ENCODE data around the gene TBXAS1.

- TF ChIP-seq USF2 (CRISPR knock-in tag; IDR thresholded peaks at IDR 0.05) (no peak), CTCF (IDR thresholded peaks at IDR 0.05) (no peak), ZNF317 (CRISPR knock-in tag; IDR thresholded peaks at IDR 0.05; ENCODE audit: borderline replicate concordance, low read depth) (no peak), ETV6 (CRISPR knock-in tag; IDR thresholded peaks at IDR 0.05) (no peak), E2F5 (CRISPR knock-in tag; IDR thresholded peaks at IDR 0.05) (no peak), FOXK1 (CRISPR knock-in tag; IDR thresholded peaks at IDR 0.05) (no peak), E2F1 (CRISPR knock-in tag; IDR thresholded peaks at IDR 0.05) (no peak), CREB1 (CRISPR knock-in tag; IDR thresholded peaks at IDR 0.05) (no peak), IRF1 (CRISPR knock-in tag; IDR thresholded peaks at IDR 0.05) (no peak), MYBL2 (CRISPR knock-in tag; IDR thresholded peaks at IDR 0.05) (no peak), ZBTB43 (CRISPR knock-in tag; IDR thresholded peaks at IDR 0.05) (no peak), ZNF396 (CRISPR knock-in tag; IDR thresholded peaks at IDR 0.05; ENCODE audit: borderline replicate concordance) (no peak), KAT7 (CRISPR knock-in tag; IDR thresholded peaks at IDR 0.05; ENCODE audit: borderline replicate concordance) (no peak), NFYB (CRISPR knock-in tag; conservative IDR thresholded peaks at IDR 0.05; ENCODE audit: low read depth) (no peak)
Measured at GRCh38 chr7:140022582-140023211, 193.6 kb downstream of the TBXAS1 start.

Measured in WTC11 (cell line).